ENCODE measurements around the gene HTD2. TPM values are rescaled to one million over a fixed set of nuclear protein-coding genes. Genes with fewer than 3 reads are reported as not detected.
"Not testable (repeated sequence)": the region's sequence is repeated elsewhere in the genome, so short reads cannot be mapped to it uniquely, and the experiment has no call there.

Gene HTD2
- total RNA-seq, 1 donor from 2014 or later: 12.9 TPM

DNA sequence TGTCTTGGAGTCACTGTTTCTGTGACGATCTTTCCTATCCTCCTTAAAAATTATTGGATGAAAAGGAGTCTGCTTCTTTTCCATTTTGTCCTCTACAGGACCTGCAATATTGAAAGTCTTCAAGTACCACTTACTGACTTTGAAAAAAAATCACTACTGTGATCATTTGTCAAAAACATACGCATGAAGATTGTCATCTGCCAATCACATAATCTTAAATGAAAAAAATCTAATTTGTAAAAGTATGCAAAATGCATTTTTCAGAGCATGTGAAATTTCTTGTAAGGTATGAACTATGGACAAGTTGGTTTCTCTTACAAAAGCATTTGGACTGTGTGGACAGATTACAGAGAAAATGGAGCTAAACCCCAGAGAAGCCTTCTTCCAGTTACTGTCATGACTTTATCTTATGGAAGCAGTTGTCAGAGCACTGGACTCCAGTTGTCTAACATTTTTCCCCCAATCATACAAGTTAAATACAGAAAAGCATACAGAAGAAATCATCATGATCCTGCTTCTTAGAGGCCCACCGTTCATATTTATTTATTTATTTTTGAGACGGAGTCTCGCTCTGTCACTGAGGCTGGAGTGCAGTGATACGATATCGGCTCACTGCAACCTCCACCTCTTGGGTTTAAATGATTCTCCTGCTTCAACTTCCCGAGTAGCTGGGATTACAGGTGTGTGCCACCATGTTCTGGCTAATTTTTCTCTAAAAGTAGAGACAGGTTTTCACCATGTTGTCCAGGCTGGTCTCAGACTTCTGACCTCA, 23.0 kb downstream of the HTD2 start:
- no peak for DNase-seq (ENCODE audit: low spot score)
- intact Hi-C loops (cut with DNase I): no loop called here

DNA sequence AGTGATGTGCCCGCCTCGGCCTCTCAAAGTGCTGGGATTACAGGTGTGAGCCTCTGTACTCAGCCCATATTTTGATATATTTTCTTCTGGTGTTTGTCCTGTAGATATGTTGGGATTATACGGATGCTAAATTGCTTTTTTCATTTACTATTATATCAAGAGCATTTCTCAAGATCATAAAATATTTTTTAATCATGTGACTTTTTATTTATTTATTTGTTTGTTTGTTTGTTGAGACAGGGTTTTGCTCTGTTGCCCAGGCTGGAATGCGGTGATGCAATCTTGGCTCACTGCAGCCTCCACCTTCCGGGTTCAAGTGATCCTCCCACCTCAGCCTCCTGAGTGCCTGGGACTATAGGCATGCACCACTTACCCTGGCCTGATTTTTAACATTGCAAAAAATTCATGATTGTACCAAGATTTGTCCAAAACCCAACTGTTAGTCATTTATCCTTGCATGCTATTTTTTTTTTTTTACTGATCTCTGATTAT, 23.6 kb downstream of the HTD2 start:
- no peak for DNase-seq (ENCODE audit: low spot score)
- intact Hi-C loops (cut with DNase I): loop anchor here (5.0 to 10.0 kb wide), 3 partner anchors 67 to 205 kb away; partner anchors contain the start of gene ACOX2

DNA sequence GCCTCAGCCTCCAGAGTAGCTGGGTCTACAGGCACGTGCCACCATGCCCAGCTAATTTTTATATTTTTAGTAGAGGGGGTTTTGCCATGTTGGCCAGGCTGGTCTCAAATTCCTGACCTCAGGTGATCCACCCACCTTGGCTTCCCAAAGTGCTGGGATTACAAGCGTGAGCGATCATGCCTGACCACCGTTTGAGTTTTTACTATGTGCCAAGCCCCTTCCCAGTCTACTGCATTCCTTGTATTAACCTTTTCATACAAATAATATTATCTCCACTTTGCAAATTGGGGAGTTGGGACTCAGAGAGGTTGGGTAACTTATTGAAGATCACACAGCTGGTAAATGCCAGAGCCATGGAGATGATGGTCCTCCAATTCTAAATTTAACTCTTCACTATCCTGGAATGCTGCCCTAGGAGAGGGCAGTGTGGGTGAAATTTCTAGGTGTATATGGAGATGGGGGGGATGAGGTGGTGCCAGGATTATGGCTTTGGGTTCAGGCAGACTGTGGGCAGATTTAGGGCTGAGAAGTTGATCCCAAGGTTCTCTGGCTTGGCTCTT, 25.4 kb downstream of the HTD2 start:
- intact Hi-C loops (cut with DNase I): loop anchor here (1.0 to 10.0 kb wide), 5 partner anchors 66 to 203 kb away; partner anchors contain the start of genes ACOX2, KCTD6 and PDHB
- no peak for DNase-seq (ENCODE audit: low spot score)

DNA sequence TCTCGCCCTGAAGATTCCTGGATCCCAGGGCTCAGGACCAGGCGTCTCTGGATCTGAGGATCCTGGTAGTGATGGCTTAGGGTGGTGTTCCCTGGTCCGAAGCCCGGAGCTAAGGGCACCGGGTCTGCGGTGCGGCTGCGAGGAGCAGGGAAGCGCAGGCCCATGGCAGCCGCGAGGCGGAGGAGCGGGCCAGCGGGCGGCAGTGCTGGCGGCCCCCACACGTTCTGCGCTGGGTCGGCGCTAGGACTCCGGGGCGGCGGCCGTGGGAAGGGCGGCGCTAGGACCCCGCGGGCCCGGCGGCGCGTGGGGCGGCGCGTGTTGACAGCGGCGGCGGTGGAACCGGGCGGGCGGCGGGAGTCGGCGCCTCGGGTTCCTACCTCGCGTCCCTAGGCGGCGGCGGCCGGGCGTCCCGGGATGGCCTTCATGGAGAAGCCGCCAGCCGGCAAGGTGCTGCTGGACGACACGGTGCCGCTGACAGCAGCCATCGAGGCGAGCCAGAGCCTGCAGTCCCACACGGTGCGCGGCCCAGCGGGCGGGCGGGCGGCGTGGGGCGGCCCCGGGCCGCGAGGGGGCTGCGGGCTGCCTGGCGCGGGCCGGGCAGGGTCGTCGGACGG, 26.4 kb downstream of the HTD2 start, which contains the start of gene PXK:
PXK (plus strand) TSS at position 318 of the 614 bp plus-strand sequence; CDS start at position 415, 97 bp downstream.
- intact Hi-C loops (cut with DNase I): loop anchor here (1.0 to 10.0 kb wide), 6 partner anchors 26 to 202 kb away; partner anchors contain the start of genes ACOX2, HTD2, KCTD6 and PDHB
- DNase-seq (ENCODE audit: low spot score): peak; percentile 93

DNA sequence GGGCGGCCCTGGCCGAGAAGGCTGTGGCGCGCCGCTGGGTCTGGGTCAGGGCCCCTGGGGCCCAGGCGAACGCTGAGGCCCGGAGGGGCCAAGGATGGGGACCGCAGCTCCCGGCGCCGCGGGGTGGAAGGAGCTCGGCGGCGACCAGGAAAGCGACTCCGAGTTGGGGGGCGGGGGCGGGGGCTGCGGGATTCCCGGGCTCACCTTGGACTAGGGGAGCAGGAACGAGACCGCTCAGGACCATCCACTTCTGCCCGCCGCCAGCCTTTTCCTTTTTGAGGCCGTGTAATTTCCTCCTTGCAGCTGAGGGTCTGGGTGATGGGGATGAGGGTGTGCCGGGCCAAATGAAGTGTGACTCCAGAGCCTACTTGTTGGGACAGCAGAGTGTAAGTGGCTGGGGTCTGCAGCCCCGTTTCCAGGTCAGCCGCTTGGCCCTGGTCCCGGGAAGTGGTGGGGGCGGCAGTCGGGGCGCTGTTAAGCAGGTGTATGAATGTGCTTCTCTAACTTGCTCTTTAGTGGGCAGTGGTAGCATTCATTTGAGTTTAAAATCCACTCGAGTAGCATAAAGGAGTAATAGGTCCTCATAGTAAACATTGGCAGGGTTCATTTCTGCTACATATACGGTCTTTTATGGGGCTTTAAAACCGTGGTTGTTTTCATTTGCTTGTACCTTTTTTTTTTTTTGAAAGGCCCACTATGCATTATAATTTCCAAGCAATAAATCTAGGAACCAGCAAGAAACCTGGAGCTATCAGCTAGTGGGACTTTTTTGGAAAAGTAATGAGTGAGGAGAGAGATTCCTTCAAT, 27.1 kb downstream of the HTD2 start:
- peak; percentile 75 for DNase-seq (ENCODE audit: low spot score)
- intact Hi-C loops (cut with DNase I): loop anchor here (1.0 to 10.0 kb wide), 4 partner anchors 27 to 201 kb away; partner anchors contain the start of genes ACOX2, HTD2 and RPP14

DNA sequence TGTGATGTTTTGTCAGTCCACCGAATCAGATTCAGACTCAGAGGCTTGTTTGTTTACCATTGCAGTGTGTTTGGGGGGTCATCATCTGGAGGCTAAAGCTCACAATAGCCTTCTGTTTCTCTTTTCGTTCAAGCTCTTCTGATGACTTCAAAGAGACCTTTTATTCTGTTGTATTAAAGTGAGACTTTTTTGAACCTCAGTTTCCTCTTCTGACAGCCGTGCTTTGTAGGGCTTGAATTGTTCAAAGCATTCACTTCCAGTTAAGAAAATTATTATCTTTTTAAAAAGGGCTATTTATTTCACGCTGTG, 27.6 kb downstream of the HTD2 start:
- intact Hi-C loops (cut with DNase I): loop anchor here (5.0 to 10.0 kb wide), 3 partner anchors 63 to 201 kb away; partner anchors contain the start of gene ACOX2
- DNase-seq (ENCODE audit: low spot score): no peak

DNA sequence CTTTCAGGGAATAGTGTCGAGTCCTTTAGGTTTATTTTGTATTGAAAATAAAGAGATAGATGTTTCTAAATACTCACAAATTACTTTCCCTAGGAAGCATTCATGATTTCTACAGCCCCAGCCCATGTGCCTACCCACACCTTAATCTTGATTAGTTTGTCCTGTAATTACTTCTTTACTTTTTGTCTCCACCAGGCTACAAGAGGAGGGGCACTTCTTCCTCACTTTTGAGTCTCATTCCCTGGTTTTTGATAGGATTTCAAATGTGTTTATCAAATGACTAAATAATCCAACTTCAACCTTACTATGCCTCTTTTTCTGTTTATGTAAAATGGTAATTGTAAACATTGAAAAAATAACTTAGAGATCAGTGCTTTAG, 28.2 kb downstream of the HTD2 start:
- intact Hi-C loops (cut with DNase I): loop anchor here (5.0 to 10.0 kb wide), 3 partner anchors 63 to 200 kb away; partner anchors contain the start of gene ACOX2
- no peak for DNase-seq (ENCODE audit: low spot score)

DNA sequence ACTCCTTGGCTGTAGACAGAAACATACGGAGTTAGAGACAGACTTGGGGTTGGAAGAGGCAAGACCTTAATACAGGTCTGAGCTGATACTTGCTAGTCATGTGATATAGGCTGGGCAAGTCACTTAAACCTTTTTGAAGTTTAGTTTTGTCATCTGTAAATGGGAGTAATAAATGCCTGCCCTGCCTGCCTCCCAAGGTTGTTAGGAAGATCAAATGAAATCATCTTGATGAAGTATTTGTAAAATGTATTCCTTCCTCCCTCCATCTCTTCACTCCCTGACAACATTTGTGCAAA, 29.3 kb downstream of the HTD2 start:
- intact Hi-C loops (cut with DNase I): loop anchor here (10.0 kb wide), 1 partner anchor 199 kb away; the partner anchor contains the start of gene ACOX2
- DNase-seq (ENCODE audit: low spot score): no peak

DNA sequence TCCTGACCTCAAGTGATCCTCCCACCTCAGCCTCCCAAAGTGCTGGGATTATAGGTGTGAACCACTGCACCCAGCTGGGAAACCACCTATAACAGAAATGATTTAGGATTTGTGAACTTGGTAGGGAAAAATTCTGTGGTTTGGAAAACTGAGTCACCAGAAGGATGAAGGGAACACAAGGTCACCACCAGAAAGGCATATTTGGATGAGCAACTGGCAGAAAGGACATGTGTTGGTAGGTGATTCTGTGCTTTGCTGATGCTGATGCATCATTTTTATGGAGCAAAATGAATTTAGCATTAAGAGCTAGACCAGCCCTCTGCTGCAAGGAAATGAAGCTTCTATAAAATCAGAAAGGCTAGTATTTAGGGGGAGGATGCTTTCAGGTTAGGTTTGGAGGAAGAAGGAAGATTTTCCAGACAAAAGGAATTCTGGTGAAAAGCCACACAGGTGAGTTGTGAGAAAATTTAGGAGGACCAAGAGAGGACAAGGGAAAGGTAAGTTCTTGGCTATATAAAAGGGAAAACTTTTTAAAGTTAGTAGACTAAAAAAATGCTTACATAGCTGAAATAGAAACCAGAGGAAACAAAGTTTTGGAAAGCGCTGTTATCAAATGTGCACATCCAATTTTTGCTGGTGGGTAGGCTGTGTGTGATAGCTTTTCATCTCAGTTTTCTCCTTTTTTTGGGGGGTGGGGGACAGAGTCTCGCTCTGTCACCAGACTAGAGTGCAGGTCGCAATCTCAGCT, 30.0 kb downstream of the HTD2 start:
- intact Hi-C loops (cut with DNase I): loop anchor here (10.0 kb wide), 1 partner anchor 198 kb away; the partner anchor contains the start of gene ACOX2
- DNase-seq (ENCODE audit: low spot score): no peak

DNA sequence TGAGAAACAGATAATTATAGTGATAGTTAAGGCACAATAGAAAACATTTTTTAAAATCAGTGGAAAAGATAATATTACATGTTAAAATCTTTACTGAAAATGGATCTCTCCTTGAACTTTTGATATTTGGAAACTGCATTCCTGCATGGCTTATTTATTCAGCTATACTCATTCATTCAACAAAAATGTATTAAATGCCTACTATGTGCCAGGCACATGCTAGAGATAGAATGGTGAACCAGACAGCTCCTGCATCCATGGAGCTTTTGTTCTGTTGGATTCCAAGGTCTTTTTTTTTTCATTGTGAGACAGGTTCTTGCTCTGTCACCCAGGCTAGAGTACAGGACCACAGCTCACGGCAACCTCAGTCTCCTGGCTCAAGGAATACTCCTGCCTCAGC, 30.9 kb downstream of the HTD2 start:
- intact Hi-C loops (cut with DNase I): loop anchor here (10.0 kb wide), 1 partner anchor 198 kb away; the partner anchor contains the start of gene ACOX2
- no peak for DNase-seq (ENCODE audit: low spot score)

DNA sequence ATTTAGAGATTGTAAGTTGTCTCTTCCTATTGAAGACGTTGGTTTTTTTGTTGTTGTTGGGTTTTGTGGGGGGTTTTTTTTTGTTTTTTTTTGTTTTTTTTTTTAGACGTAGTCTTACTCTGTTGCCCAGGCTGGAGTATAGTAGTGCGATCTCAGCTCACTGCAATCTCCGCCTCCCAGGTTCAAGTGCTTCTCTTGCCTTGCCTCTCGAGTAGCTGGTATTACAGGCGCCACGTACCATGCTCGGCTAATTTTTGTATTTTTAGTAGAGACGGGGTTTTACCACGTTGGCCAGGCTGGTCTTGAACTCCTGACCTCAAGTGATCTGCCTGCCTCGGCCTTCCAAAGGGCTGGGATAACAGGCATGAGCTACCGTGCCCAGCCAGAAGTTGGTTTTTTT, 32.8 kb downstream of the HTD2 start:
- intact Hi-C loops (cut with DNase I): loop anchor here (10.0 kb wide), 1 partner anchor 196 kb away; the partner anchor contains the start of gene ACOX2
- not testable (repeated sequence) for DNase-seq (ENCODE audit: low spot score)

DNA sequence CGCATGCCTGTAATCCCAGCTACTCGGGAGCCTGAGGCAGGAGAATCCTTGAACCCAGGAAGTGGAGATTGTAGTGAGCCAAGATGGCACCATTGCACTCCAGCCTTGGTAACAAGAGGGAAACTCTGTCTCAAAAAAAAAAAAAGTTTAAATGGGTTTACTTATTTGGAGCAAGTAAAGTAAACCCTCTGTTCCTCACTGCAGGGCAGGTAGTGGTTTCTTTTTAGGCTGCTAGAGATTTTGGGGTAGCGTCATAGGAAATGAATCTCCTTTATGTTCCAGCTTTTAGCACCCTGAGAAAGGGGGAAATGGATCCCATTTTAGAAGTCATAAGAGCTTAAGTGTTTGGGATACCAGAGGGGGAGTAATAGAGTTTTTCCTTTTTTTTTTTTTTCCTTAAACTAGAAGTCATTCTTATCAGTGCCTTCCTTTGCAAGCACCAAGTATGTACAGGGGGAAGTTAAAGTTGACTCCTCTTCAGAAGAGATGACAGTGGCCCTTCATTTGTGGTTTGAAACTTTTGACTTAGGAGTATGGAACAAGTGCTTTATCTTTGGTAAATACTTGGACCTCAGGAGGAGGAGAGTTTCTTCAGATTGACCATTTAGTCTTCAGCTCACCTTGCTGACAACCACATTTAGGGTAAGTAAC, 34.4 kb downstream of the HTD2 start:
- no peak for DNase-seq (ENCODE audit: low spot score)

DNA sequence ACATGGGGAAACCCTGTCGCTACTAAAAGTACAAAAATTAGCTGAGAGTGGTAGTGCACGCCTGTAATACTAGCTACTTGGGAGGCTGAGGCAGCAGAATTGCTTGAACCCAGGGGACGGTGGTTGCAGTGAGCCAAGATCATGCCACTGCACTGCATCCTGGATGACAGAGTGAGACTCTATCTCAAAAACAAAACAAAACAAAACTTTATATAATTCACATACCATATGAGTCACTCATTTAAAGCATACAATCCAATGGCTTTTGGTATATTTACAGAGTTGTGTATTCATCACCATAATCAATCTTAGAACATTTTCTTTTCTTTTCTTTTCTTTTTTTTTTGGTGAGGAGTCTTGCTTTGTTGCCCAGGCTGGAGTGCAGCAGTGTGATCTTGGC, 35.1 kb downstream of the HTD2 start:
- no peak for DNase-seq (ENCODE audit: low spot score)
- intact Hi-C loops (cut with DNase I): no loop called here

More for the DNA sequence above, 34.4 kb downstream of the HTD2 start:
- intact Hi-C loops (cut with DNase I): no loop called here

DNA sequence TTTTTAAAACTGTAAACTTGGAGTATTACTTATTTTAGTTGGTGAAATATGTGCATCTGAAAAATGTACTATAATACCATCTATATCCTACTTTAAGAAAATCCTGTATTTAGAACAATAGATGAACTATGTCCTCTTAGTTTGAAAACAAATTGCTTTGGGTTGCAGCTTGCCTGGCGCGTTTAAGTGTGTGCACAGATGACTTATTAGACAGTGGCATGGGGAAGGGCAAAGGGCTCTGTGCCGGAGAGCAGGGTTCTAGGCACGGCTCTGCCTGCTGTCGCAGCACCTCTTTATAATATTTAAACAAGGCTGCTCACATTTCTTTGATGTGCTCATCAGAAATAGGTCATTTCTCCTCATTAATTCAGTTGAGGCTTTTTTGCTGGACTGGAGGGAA, 36.4 kb downstream of the HTD2 start:
- intact Hi-C loops (cut with DNase I): no loop called here
- DNase-seq (ENCODE audit: low spot score): no peak

DNA sequence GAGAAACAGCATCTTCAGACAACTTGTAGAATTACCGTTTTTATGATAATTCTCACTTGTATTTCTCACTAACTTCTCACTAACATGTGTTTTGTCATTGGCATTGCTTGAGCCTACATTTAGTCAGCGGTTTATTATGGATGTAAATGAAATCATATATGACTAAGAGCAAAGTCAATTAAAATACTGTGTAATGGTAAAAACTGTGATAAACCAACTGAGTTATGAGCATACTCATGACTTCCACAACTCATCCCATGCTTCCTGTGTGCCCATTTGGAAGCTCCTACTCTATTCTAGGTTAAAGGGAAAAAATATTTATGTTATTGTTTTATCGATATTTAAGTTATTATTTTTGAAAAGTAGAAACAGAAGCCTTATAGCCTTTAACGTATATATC, 39.1 kb downstream of the HTD2 start:
- intact Hi-C loops (cut with DNase I): no loop called here
- no peak for DNase-seq (ENCODE audit: low spot score)

DNA sequence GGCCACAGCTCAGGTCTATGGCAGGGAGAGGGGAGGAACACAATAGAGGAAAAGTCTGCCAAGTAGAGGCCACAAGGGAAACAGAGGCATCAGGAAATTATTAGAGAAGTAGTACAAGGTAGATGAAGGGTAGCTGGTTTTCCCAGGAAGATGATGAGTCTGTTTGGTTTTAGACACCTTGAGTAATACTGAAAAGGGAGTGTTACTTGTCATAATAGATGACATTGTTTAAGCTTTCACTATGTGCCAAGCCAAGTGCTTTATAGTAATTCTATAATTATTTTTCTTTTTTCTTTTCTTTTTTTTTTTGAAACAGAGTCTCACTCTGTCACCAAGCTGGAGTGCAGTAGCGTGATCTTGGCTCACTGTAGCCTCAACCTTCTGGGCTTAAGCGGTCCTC, 40.0 kb downstream of the HTD2 start:
- DNase-seq (ENCODE audit: low spot score): no peak
- intact Hi-C loops (cut with DNase I): no loop called here

DNA sequence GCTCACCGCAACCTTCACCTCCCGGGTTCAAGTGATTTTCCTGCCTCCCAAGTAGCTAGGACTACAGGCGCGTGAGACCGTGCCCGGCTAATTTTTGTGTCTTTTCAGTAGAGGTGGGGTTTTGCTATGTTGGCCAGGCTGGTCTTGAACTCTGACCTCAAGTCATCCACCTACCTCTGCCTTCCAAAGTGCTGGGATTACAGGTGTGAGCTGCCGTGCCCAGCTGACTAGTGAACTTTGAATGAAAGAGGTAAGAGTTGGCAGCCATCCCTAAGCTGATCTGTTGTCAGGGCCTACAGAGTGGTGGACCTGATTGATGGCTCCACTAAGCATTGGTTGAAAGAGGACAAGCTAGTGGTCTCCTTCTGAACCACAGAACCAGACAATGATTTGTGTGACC, 41.7 kb downstream of the HTD2 start:
- intact Hi-C loops (cut with DNase I): no loop called here
- DNase-seq (ENCODE audit: low spot score): no peak
